Measurements from ENCODE around the gene NTM.

Gene NTM

DNA sequence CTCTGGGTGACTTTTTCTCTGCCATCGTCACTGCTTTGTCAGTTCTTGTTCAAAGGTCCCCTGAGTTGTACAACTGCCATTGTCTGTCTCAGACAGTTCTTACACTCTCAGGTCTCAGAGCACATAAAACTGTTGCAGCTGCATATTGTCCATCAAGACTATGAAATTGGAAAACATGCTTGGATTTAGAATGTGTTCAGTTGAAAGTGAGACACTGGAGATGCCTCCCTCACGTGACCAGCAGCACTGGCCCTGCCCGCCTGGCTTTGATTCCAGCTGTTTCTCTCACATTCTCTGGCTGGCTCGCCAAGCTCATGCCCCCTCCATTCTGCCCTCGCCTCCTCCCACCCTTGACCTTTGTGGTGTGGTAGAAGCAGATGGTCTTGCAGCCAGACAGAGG lies 244.2 kb downstream of the NTM start:
- DNase-seq: no peak

DNA sequence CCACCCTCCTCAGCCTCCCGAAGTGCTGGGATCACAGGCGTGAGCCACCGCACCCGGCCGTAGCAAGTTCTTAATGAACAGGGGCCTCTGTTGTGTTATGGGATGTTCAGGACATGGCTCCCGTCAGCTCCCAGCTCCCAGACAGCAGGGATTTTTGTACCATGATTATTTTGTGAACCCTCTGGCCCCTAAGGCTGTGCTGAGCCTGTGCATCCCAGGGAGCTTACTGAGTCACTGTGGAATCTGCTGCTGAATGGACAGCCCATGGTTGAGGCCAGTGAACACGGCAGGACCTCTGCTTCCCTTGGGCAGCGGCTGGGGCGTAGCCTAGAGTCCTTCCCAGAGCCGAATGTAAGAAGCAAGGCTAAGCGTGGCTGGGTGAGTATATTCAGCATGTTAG lies 245.2 kb downstream of the NTM start:
- no peak for DNase-seq

DNA sequence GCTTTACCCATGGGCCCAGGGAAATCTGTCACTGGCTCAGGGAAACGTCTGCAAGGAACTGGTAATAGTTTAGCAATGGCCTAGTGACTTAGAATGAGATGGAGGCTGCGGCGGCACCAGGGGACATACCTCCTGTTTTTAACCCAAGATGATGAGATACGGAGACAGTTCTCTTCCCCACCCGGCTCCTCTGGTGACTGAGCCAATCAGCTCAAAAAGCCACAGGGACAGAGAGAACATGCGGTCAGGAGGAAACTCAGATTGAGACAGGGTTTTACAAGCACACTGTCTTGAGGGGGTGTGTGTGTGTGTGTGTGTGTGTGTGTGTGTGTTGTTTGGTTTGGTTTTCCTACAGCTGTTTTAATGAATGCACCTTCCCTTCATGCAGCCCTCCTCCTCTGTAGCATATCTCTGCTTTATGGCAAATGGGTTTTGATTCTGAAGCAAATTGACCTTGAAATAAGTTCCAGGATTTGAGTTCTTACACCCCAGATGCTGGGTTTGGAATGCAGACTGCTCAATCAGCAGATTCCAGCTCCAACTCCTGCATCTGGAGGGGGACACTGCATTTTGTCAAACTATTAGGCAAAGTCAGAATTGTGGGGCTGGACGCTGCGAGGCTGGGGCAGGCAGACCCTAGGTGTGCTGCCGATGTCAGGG lies 246.2 kb downstream of the NTM start:
- DNase-seq: no peak

DNA sequence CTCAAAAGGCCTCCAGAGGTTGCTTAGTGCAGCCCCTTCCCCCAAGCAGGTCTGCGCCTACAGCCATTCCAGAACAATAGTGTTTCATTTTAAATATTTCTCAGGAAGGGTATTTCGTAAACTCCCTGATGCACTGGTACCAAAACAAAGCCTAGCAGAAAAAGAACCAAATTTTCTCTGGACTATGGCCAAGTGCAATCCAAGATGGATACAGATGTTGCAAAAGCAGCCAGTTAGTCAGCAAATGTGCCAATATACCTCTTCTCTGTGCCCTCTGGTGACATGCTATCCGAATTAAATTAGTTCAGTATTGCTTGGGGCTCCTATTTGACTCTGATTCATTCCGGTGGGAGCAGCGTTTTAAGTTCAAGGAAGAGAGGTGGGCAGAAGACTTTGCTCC lies 247.8 kb downstream of the NTM start:
- no peak for DNase-seq

DNA sequence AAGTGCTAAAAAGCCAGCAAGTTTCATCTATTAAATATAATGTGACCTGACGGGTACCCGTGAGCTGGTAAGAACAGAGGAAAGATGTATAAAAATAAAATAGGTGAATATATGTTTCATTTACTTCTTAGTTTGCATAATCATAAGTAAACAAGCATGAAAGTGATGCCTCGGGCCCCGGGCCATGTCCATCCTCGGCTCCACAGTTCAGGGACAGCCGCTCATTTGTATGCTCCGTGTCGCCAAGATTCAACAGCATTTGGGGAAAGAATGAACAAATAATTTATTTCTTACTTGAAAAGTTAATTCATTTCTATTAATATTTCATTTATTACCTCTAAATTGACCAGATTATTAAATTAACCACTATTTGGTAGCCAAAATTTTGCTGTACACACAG lies 251.8 kb downstream of the NTM start:
- DNase-seq: no peak

DNA sequence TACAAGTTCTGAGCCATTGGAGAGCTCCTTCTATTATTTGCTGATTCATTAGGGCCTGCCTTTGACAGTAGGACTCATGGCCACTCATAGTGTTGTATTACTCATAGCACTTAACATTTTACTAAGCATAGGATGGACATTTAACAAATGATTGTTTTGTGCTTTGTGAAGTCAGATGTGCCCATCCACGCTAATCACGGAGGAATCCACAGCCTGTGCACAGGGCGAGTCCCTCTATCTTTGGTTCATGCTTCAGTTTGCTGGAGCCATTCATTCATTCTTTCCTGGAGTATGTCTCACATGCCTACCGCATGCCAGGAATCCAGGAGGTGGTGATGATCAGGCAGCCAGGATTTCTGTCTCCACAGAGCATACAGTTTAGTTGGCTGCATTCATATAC lies 254.1 kb downstream of the NTM start:
- no peak for DNase-seq

DNA sequence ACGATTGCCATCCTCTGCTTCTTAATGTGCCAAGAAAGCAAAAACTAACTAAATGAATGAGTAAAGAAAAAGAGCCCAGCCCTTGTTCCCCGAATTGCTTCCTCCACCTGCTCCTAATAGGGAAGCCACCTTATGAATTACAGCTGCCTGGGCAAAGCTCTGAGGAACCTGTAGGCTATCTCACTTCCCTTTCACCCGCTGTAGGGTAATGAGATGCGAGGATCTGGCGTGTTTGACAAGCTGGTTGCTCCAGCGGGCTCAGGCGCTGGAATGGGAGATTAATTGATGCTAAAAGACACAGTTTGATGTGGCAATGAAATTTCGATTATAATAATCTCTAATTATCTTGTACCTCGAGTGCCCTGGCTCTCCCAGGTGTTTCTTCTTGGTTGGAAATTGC lies 256.4 kb downstream of the NTM start:
- DNase-seq: peak; percentile 44

DNA sequence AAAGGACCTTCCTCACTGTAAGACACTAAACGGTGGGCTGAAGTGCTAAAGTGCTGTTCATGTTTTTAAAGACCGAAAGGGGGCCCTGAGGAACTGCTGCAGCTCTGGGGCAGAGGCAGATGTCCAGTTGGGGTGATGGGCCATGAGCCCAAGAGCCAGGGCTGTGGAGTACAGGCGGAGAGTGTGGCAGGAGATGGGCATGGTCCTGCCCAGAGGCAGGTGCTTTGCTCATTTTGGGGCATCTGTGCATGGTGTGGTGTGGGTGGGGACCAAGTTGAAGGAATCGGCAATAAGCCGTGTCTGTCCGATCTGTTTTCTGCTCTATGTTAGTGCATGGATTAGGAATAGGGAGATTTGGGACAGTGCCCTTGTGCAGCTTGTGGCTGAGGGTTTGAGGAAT lies 258.3 kb downstream of the NTM start:
- no peak for DNase-seq

DNA sequence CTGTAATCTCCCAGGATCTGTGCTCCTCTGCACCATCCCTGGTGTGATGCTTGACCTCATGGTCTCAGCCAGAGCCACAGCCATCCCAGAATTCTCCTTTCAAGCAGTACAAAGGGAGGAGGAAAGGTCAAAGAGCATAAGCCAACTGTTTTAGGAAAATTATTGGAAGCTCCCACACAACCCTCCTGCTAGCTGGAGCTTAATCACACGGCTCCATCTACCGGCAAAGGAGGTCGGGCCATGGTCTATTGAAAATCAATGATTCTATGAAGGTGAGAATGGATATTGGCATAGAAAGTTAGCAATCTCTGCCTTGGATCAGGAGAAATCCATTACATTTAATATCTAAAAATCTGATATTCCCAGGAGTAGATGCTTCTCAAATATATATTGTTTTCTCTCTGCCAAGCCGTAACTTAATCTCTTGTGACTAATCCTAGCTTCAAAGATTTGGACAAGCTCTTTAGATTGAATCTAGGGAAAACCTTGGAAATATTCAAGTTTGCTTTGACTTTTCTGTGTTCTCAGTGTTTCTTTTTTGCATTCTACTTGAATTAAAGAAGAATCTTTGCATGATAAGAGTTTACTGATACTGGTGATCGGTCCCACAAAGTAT lies 259.6 kb downstream of the NTM start:
- DNase-seq: no peak

DNA sequence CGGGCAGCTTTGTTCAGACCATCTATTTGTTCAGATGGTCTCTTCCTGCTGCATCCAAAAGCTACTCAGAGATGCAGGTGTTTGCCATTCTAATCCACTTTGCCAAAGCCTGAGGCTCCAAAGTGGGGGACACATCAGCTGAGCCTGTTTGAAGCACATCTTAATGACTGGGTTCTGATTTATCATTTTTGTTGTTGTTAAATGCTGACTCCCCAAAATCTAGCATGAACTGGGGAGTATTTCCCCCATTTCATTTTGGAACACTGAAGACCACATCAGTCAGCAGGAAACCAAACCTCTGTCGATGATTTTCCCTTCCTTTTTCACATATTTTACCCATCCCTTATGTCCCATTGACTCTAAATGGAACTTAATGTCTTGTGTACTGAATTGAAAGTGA lies 262.6 kb downstream of the NTM start:
- DNase-seq: no peak

DNA sequence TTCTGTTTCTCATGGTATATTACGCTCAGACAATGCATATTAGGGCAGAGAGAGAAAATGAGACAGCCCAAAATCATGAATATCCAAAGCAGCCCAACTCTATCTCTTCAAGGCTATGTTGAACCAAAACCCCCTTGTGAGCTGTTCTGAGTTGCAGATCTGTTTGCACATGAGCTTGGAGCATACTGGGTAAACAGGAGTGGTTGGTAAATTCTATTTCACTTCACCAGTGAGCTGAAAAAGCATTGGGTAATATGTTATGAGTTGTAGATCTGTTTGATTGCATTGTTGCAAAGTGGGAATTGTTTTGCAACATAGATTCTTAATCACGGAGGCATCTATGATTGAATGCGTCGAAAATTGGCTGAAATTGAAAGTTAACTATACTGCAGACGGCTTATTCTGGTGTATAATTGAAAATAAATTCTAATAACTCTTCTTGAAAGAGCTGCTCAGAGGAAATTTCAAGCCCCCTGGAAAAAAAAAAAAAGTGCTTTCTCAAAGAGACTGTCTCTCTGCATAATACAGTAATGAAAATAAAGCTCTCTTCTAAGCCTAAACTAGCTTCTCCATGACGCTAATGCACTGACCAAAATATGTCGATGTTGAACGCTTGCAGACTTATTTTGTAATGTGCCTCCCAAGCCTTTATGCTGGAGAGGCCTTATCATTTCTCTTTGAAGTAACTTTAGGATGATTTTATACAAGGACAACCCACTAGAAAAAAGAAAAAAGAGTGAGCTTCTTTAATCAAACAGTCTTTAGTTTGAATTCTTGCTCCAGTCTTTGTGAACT lies 263.7 kb downstream of the NTM start:
- no peak for DNase-seq

DNA sequence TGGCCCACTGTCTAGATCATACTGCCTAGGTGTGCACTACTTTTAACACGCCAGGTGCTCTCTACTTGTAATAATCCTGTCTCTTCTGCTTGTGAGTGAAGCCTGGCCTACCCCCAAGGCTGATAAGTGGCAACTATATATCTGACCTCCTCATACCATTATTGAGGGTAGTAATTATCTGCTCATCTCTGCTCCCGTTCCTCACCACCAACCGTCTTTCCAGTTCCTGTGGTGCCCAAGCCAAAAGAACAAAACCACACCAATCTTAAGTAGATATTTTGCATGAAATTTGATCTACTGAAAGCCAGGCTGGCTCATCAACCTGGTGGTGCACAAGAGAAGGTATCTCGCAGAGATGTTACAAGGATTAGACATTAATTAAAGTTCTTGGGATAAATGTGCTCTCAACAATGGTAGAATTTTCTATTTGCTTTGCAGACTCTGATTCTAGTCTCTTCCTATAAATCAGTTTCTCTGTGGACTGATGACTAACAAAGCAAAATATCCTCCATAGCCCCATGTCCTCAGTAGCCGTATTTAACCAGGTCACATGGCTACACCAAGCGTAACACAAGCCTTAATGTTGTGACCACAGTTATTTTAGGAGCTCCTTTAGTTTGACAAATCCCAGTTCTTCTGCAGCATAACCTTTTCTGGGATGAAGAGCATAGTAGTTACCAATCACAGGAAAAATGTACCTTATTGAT lies 267.2 kb downstream of the NTM start:
- peak; percentile 70 for DNase-seq

DNA sequence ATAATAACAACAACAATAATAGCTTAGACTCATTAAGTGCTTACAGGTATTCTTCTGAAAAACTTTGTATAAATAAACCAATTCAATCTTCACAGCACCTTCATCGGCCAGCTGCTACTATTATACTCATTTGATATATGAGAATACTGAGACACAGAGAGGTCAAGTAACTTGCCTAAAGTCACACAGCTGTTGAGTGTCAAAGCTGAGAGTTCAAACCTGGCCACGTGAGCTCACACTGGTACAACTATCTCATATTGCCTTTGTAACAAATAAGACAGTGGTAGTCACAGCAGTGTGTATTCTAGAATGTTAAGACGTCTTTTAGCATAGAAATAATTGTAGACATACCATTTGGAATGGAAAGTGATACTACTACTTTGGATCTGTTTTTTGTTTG lies 268.5 kb downstream of the NTM start:
- no peak for DNase-seq

DNA sequence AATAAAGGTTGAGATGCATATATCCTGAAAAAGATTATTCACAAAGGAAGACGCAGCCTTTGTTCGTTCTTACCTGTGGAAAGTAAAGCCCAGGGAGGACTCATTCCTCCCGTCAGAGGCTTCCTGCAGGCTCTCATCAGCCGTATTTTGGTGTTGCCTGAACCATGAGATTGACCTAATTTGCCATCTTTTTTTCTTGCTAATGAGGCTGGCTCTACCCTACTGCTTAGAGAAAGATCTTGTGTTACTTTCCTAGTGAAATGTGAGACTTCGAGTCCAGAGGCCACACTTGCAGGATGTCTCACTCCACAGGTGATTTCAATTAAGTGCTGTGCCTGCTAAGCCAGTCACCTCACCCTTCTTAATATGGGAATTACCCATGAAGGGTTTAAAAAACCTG lies 269.9 kb downstream of the NTM start:
- no peak for DNase-seq

DNA sequence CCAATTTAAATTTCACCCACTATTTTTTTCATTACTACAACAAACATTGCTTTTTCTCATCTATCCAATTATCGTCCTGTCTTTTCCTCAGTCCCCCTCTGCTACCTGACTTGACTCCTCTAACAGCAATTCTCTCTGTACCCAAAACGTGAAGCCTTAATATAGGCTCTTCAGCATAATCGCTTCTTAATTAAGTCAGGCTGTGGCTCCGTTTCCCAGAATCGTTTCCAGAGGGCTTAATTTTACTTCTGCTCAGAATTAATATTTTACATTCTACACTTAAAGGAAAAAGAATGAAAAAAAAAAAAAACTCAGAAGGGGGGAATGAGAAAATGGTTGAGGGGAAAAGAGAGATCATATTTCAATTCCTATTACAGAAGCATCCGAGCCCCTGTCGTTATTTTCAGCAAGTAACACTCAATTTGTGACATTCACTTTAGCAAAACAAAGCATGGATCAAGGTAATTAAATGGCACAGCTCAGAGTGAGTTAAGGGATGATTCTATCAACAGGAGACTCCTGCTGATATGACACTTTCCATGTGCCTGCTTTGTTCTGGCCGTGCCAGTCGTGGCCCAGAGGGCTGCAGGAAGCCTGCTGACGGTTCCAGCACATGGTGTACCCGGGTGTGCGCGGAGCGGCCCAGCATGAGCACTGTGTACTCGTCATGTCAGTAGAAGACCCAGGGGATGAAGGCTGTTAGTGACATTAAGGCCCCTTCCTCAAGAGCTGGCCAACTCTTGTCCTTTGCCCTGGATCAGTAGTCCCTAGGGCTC lies 272.5 kb downstream of the NTM start:
- DNase-seq: no peak

DNA sequence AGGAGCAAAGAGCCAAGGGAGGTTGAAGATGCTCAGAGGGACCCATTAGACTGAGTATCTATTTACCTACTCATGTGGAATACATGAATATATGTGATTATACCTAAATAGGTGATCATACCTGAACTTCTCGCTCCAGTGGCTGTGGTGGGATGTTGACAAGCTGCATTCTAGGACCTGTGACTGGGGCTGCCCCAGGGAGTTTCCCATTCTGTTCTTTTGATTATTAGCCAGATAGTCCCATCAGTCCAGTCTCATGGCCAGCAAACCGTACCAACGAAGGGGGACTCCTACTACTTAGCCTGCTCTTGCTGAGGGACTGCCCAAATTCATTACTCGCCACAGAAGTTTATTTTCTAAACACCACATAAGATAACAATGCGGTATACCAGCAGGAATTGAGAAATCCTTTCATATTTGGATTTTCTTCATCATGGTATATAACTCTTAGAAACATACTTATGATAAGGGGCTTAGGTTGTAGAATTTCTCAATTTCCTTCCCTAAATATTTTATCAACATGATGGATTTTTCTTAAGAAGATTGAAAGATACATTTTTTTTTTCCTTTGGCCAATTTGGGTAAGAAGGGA lies 273.9 kb downstream of the NTM start:
- no peak for DNase-seq

DNA sequence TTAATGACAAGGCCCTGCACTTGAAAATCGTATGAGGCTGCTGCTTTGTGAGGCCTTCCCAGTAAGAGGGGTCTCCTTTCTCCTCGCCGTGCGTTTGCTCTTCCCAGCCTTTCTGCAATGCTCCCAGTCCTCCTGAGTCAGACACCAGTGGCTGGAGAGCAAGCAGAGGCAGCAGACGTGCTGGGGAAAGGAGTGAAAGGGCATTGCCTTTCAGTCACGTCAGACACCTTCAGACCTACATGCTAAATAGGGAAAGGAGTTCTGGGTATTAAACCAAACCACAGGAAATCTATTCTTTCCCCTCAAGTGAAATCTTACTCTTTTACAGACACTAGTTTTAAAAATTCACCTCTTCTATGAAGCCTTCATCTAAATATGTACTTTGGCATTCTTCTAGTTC lies 274.8 kb downstream of the NTM start:
- peak; percentile 50 for DNase-seq

DNA sequence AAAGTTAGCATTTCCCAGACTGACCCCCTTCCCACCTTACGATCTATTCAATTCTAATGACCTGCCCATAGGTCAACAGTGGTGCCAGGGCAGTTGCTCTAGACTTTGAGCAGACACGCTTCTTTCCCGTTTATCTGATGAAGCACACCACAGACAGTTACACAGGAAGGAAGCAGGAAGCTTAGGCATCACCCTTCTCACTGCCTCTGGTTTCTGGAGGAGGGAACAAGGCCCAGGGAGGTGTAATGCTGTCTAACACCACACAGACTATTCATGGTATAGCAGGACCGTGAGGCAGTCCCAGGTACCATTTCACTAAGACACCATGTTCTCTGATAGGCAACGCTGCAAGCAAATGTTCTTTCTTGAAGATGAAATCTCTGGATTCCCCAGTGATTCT lies 279.4 kb downstream of the NTM start:
- peak; percentile 80 for DNase-seq

DNA sequence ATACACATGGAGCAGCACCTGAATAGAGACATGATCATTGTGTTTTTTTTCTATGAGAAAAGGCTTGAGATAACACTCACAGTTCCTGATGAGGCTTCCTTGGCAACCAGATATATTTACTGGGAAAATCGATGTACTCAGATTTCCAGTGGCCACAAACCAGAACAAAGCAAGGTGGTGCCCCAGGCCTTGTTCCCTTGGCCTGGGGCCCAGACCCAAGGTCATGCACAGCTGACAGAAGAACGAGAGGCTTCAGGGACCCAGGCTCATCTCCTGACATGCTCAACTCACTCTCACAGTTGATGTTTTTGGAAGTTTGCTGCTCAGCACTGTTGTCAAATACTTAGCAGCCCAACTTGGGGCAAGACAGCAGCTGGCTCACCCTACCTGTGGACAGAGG lies 281.8 kb downstream of the NTM start:
- DNase-seq: no peak

DNA sequence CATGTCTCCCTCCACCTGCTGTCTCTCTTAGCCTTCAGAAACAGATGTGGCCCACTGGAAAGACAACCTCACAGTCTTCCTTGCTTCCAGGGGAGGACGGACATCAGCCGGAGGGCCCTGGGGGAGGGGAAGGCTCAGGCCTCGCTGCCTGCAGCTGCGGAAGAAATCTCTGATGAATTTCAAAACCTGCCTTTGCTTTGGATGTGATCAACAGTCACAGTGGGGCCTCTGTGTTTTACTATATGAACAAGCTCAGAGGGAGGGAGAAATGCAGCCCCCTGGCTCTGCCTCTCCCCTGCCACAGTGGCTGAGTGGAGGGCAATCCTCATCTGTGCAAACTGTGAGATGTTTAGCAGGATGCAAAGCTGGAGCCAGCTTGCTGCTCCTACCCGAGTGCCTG lies 282.8 kb downstream of the NTM start:
- DNase-seq: no peak

DNA sequence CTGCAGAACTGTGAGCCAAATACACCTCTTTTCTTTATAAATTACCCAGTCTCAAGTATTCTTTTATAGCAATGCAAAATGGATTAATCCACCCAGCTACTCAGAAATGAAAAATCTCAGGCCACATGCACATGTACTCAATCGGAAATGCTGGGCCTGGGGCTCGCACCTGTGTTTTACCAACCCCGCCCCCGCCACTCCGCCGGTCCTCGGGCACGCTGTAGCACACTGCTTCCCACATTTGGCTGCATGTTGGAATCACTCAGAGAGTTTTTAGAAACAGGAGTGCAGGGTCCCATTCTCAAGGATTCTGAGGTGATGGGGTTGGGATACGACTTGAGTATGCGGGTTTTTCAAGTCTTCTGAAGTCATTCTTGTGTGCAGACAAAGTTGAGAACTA lies 284.4 kb downstream of the NTM start:
- no peak for DNase-seq

DNA sequence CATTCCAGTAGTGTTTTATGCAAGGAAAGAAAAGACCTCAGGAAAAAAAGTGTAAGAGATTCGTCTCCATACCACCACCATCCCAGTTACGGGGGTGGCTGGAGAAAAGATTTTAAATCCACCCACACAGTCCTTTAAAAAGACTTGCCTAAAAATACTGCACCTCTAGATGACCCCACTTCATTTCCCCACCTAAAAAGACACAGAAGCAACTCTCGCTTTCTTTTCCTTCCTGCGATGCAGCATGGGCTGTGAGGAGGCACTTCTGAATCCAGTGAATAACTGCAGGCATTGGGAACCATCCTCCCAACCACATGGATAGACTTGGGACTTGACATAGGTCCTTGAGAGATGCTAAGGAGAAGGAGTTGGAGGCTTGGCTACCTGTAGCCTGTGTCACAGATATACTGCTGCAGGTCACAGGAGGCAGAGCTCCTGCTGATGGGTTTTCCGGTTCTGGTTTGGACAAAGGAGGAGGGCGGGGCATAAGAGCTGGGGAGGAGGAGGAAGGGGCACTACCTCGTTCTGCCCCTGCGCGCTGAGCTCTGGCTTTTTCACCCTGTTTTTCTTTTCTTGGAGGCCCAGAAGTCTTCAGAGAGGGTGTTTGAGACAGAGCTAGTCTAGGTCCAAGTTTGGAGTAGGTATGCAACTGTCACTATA lies 285.9 kb downstream of the NTM start:
- no peak for DNase-seq

Data from KG1 (cell line).